ENCODE measurements around the gene ARHGEF3.

Gene ARHGEF3

GRCh38 chr3:56683122-56683817, 118.5 kb downstream of the ARHGEF3 start, which contains the start of gene TASOR (continued):
- no peak for TF ChIP-seq AEBP2 (tag by site-specific recombination; IDR thresholded peaks at IDR 0.05; ENCODE audit: borderline replicate concordance)
- no peak for TF ChIP-seq ATF2 (tag by site-specific recombination; IDR thresholded peaks at IDR 0.05; ENCODE audit: low read depth)

GRCh38 chr3:56682462-56683121, 119.2 kb downstream of the ARHGEF3 start:
- CTCF ChIA-PET, result interaction anchor here (0.5 to 0.6 kb wide), 2 partner anchors 19 to 20 kb away, joined by 3 read pairs; no protein-coding TSS in a partner anchor
- Histone ChIP-seq H3K9me3 (ENCODE audit: control insufficient read depth, insufficient read depth, low read depth, low read length) (no peaks in the 10 kb centered on the region), H3K36me3 (ENCODE audit: control insufficient read depth in 2 of 2, insufficient read depth in 1 of 2, low read length in 2 of 2) (peaks cover 0 to 8% of the 10 kb centered on the region in 2 experiments; a peak in 1 of 3 replicates), H3K4me3 (ENCODE audit: low read depth, low read length) (peak overlapping the region; percentile 88), H3K27ac (ENCODE audit: extremely low read depth, low read depth, low read length) (peak overlapping the region; percentile 92), H3K4me1 (ENCODE audit: control insufficient read depth, insufficient read depth, low read length) (peaks cover 3% of the 10 kb centered on the region; the same call in 1 of the 2 replicates)
- POLR2A ChIA-PET, result interaction anchor here (0.6 to 1.6 kb wide), 3 partner anchors 8 to 19 kb away, joined by 3 to 12 read pairs (median 5); no protein-coding TSS in a partner anchor
- TF ChIP-seq KLF1 (tag by site-specific recombination; IDR thresholded peaks at IDR 0.05), result no peak
- TF ChIP-seq PATZ1 (tag by site-specific recombination; IDR thresholded peaks at IDR 0.05), result 0 out of 2 replicates have a peak, but pooled peaks have one; percentile 19
- no peak for TF ChIP-seq ZNF837 (tag by site-specific recombination; IDR thresholded peaks at IDR 0.05)
- TF ChIP-seq ZBTB17 (tag by site-specific recombination; IDR thresholded peaks at IDR 0.05), result peak; percentile 28; the same call in 1 of the 2 replicates
- no peak for TF ChIP-seq ZNF175 (tag by site-specific recombination; IDR thresholded peaks at IDR 0.05)
- no peak for TF ChIP-seq ZNF776 (tag by site-specific recombination; IDR thresholded peaks at IDR 0.05; ENCODE audit: borderline replicate concordance)
- no peak for TF ChIP-seq KLF8 (tag by site-specific recombination; IDR thresholded peaks at IDR 0.05)
- TF ChIP-seq ZNF280D (tag by site-specific recombination; IDR thresholded peaks at IDR 0.05), result 0 out of 2 replicates have a peak, but pooled peaks have one; percentile 8
- no peak for TF ChIP-seq PRDM1 (tag by site-specific recombination; IDR thresholded peaks at IDR 0.05)
- peak; percentile 44; the same call in 1 of the 2 replicates for TF ChIP-seq PBX3 (CRISPR knock-in tag; IDR thresholded peaks at IDR 0.05)
- TF ChIP-seq ZBTB20 (tag by site-specific recombination; IDR thresholded peaks at IDR 0.05), result peak; percentile 23; the same call in 1 of the 2 replicates
- no peak for TF ChIP-seq OSR2 (tag by site-specific recombination; IDR thresholded peaks at IDR 0.05)
- TF ChIP-seq ZBTB11 (tag by site-specific recombination; conservative IDR thresholded peaks at IDR 0.05; ENCODE audit: low read depth), result peak; percentile 34; the same call in 1 of the 2 replicates
- TF ChIP-seq CTCF (tag by site-specific recombination; IDR thresholded peaks at IDR 0.05), result peak; percentile 26; the same call in 1 of the 2 replicates
- TF ChIP-seq ZNF580 (tag by site-specific recombination; IDR thresholded peaks at IDR 0.05), result no peak

Data from HEK293 (cell line).